Fibroblast of mammary gland (primary cell): ENCODE measurements around the gene MGAT4B.

Experiments used
- DNase-seq: peaks from one replicate; pipeline ENCODE4 v3.0.0-alpha.2; 2010; ENCODE audit warnings: low read depth
- H3K4me3 ChIP-seq: 2 replicates; pipeline ENCODE4 v1.5.1; 2011; ENCODE audit warnings: low read depth, mild to moderate bottlenecking, low read length, moderate library complexity; ENCODE audit not compliant: control insufficient read depth
- CTCF ChIP-seq: conservative IDR thresholded peaks from 2 replicates; pipeline ENCODE4 v1.5.1; 2011; ENCODE audit warnings: low read depth, low read length, inconsistent platforms; ENCODE audit not compliant: control insufficient read depth, insufficient read depth

The MGAT4B gene

GRCh38 chr5:179776411-179776938 is 30.2 kb downstream of the MGAT4B start:
- no peak overlapping the region for H3K4me3 ChIP-seq
- no peak for TF ChIP-seq CTCF
- no peak for DNase-seq

GRCh38 chr5:179774442-179774841 is 32.2 kb downstream of the MGAT4B start:
- H3K4me3 ChIP-seq = no peak overlapping the region
- no peak for DNase-seq
- no peak for TF ChIP-seq CTCF

GRCh38 chr5:179773686-179774040 is 33.0 kb downstream of the MGAT4B start:
- no peak for TF ChIP-seq CTCF
- no peak for DNase-seq
- no peak overlapping the region for H3K4me3 ChIP-seq

GRCh38 chr5:179772351-179772750 is 34.3 kb downstream of the MGAT4B start:
- no peak for TF ChIP-seq CTCF
- DNase-seq = no peak
- H3K4me3 ChIP-seq = no peak overlapping the region

GRCh38 chr5:179771311-179771895 is 35.3 kb downstream of the MGAT4B start:
- no peak overlapping the region for H3K4me3 ChIP-seq
- DNase-seq = no peak
- TF ChIP-seq CTCF = no peak

- no peak for TF ChIP-seq CTCF
- peak; percentile 56 for DNase-seq
- no peak overlapping the region for H3K4me3 ChIP-seq
Observed at GRCh38 chr5:179769796-179770195, 36.9 kb downstream of the MGAT4B start.

GRCh38 chr5:179769271-179769670 is 37.4 kb downstream of the MGAT4B start:
- DNase-seq = no peak
- H3K4me3 ChIP-seq = no peak overlapping the region
- TF ChIP-seq CTCF = no peak
